Loucy (cell line): ENCODE data around the gene PNMA6A.
"Not testable (repeated sequence)": the region's sequence is repeated elsewhere in the genome, so short reads cannot be mapped to it uniquely, and the experiment has no call there.

ENCODE experiments used
- EZH2phosphoT487 ChIP-seq: fragments of 200-600 bp; IDR thresholded peaks from 2 replicates; pipeline ENCODE4 v1.6.1; 2018; ENCODE audit warnings: antibody characterized with exemption, mild to moderate bottlenecking, moderate library complexity, borderline replicate concordance
- TF ChIP-seq, protein P1 (sequence below): fragments of 200-600 bp; sonication (generic); conservative IDR thresholded peaks from 2 replicates; pipeline ENCODE4 v1.5.1; 2014; ENCODE audit warnings: mild to moderate bottlenecking, antibody characterized with exemption, low read length

GRCh38 chrX:153071909-153072583 is at the start of gene PNMA6A:
- TF ChIP-seq, protein P1, sequence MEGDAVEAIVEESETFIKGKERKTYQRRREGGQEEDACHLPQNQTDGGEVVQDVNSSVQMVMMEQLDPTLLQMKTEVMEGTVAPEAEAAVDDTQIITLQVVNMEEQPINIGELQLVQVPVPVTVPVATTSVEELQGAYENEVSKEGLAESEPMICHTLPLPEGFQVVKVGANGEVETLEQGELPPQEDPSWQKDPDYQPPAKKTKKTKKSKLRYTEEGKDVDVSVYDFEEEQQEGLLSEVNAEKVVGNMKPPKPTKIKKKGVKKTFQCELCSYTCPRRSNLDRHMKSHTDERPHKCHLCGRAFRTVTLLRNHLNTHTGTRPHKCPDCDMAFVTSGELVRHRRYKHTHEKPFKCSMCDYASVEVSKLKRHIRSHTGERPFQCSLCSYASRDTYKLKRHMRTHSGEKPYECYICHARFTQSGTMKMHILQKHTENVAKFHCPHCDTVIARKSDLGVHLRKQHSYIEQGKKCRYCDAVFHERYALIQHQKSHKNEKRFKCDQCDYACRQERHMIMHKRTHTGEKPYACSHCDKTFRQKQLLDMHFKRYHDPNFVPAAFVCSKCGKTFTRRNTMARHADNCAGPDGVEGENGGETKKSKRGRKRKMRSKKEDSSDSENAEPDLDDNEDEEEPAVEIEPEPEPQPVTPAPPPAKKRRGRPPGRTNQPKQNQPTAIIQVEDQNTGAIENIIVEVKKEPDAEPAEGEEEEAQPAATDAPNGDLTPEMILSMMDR: not testable (repeated sequence)
- TF ChIP-seq EZH2phosphoT487: not testable (repeated sequence)
